Stomach (tissue), 4 donors: ENCODE data around the gene ZDHHC16.

ENCODE experiments used
- EP300 ChIP-seq: sonication (generic); formaldehyde crosslinking; IDR thresholded peaks from one replicate; pipeline ENCODE4 v1.6.1; 2017; ENCODE audit warnings: antibody characterized with exemption
- TF ChIP-seq, protein P1 (sequence below), 7 experiments: fragments of 450-650 bp in 4 of 7; fragments of 200-600 bp in 3 of 7; sonication (generic) in 3 of 7; IDR thresholded peaks; one replicate each; pipeline ENCODE4 v1.5.1; 2016 to 2019; ENCODE audit warnings: antibody characterized with exemption in 7 of 7, control low read depth in 2 of 7, mild to moderate bottlenecking in 1 of 7

- TF ChIP-seq, protein P1, sequence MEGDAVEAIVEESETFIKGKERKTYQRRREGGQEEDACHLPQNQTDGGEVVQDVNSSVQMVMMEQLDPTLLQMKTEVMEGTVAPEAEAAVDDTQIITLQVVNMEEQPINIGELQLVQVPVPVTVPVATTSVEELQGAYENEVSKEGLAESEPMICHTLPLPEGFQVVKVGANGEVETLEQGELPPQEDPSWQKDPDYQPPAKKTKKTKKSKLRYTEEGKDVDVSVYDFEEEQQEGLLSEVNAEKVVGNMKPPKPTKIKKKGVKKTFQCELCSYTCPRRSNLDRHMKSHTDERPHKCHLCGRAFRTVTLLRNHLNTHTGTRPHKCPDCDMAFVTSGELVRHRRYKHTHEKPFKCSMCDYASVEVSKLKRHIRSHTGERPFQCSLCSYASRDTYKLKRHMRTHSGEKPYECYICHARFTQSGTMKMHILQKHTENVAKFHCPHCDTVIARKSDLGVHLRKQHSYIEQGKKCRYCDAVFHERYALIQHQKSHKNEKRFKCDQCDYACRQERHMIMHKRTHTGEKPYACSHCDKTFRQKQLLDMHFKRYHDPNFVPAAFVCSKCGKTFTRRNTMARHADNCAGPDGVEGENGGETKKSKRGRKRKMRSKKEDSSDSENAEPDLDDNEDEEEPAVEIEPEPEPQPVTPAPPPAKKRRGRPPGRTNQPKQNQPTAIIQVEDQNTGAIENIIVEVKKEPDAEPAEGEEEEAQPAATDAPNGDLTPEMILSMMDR (IDR thresholded peaks at IDR 0.05), result no peak
- no peak for TF ChIP-seq EP300
Measured at GRCh38 chr10:97494151-97494550, 48.2 kb downstream of the ZDHHC16 start.
